ENCODE measurements around the gene EIF2D.

EIF2D gene

GRCh38 chr1:206658981-206659273, 46.7 kb upstream of the EIF2D start:
- no peak for DNase-seq (ENCODE audit: low read depth in 1 of 2, low spot score in 1 of 2)
- Histone ChIP-seq H3K4me3 (replicated peaks; ENCODE audit: insufficient read depth, low read length) (no peak overlapping the region), H3K27ac (replicated peaks) (no peak overlapping the region), H3K27me3 (ENCODE audit: insufficient read depth, poor library complexity, severe bottlenecking) (no peaks in the 10 kb centered on the region)
- TF ChIP-seq GABPA (IDR thresholded peaks at IDR 0.05; ENCODE audit: low read depth) (no peak), SPI1 (IDR thresholded peaks at IDR 0.05; ENCODE audit: borderline replicate concordance, low read depth) (no peak), CTCF (IDR thresholded peaks at IDR 0.05; ENCODE audit: insufficient read depth, low read length) (no peak), REST (IDR thresholded peaks at IDR 0.05; ENCODE audit: insufficient replicate concordance, low read depth) (no peak), POLR2AphosphoS5 (IDR thresholded peaks at IDR 0.05; ENCODE audit: low read depth) (no peak)

GRCh38 chr1:206658264-206658980, 46.2 kb upstream of the EIF2D start:
- Histone ChIP-seq H3K27me3 (ENCODE audit: insufficient read depth, poor library complexity, severe bottlenecking) (no peaks in the 10 kb centered on the region), H3K4me3 (replicated peaks; ENCODE audit: insufficient read depth, low read length) (no peak overlapping the region), H3K27ac (replicated peaks) (no peak overlapping the region)
- DNase-seq (ENCODE audit: low read depth in 1 of 2, low spot score in 1 of 2), result peak in 1 of 2 experiments; percentile 54
- no peak for TF ChIP-seq REST (IDR thresholded peaks at IDR 0.05; ENCODE audit: insufficient replicate concordance, low read depth)
- no peak for TF ChIP-seq GABPA (IDR thresholded peaks at IDR 0.05; ENCODE audit: low read depth)
- peak; percentile 96 for TF ChIP-seq CTCF (IDR thresholded peaks at IDR 0.05; ENCODE audit: insufficient read depth, low read length)
- no peak for TF ChIP-seq POLR2AphosphoS5 (IDR thresholded peaks at IDR 0.05; ENCODE audit: low read depth)
- TF ChIP-seq SPI1 (IDR thresholded peaks at IDR 0.05; ENCODE audit: borderline replicate concordance, low read depth), result peak; percentile 34; the same call in 1 of the 2 replicates

GRCh38 chr1:206657751-206658150, 45.5 kb upstream of the EIF2D start:
- H3K27me3 ChIP-seq (ENCODE audit: insufficient read depth, poor library complexity, severe bottlenecking), result no peaks in the 10 kb centered on the region
- DNase-seq (ENCODE audit: low read depth in 1 of 2, low spot score in 1 of 2), result no peak
- H3K4me3 ChIP-seq (replicated peaks; ENCODE audit: insufficient read depth, low read length), result no peak overlapping the region
- no peak overlapping the region for H3K27ac ChIP-seq (replicated peaks)
- TF ChIP-seq POLR2AphosphoS5 (IDR thresholded peaks at IDR 0.05; ENCODE audit: low read depth), result no peak
- no peak for TF ChIP-seq CTCF (IDR thresholded peaks at IDR 0.05; ENCODE audit: insufficient read depth, low read length)
- no peak for TF ChIP-seq REST (IDR thresholded peaks at IDR 0.05; ENCODE audit: insufficient replicate concordance, low read depth)
- TF ChIP-seq GABPA (IDR thresholded peaks at IDR 0.05; ENCODE audit: low read depth), result no peak
- no peak for TF ChIP-seq SPI1 (IDR thresholded peaks at IDR 0.05; ENCODE audit: borderline replicate concordance, low read depth)
